Thyroid gland (tissue), 4 donors: ENCODE measurements around the gene GPSM3. TPM values are rescaled to one million over a fixed set of nuclear protein-coding genes. Genes with fewer than 3 reads are reported as not detected.
"Not testable (repeated sequence)": the region's sequence is repeated elsewhere in the genome, so short reads cannot be mapped to it uniquely, and the experiment has no call there.

ENCODE experiments used
- DNase-seq, 2 donors: peaks; one replicate each; pipeline ENCODE4 v3.0.0-alpha.2; 2019
- H3K27ac ChIP-seq, 3 donors: fragments of 200-600 bp; sonication (generic); 1 replicate in 2 of 3; 2 replicates in 1 of 3; pipeline ENCODE4 v1.5.1; 2016 to 2019; ENCODE audit warnings: mild to moderate bottlenecking in 1 of 3, moderate library complexity in 1 of 3
- H3K27me3 ChIP-seq: fragments of 200-600 bp; sonication (generic); one replicate; pipeline ENCODE4 v1.5.1; 2019
- H3K36me3 ChIP-seq, 2 donors: fragments of 200-600 bp; sonication (generic); one replicate each; pipeline ENCODE4 v1.5.1; 2016 to 2019
- H3K4me1 ChIP-seq, 2 donors: fragments of 200-600 bp; sonication (generic); one replicate each; pipeline ENCODE4 v1.5.1; 2017 to 2019
- H3K4me3 ChIP-seq, 3 donors: fragments of 200-600 bp; sonication (generic); replicated peaks in 1 of 3; 1 replicate in 2 of 3; 2 replicates in 1 of 3; pipeline ENCODE4 v1.5.1; 2016; ENCODE audit warnings: mild to moderate bottlenecking in 1 of 3
- H3K9me3 ChIP-seq: fragments of 200-600 bp; sonication (generic); one replicate; pipeline ENCODE4 v1.5.1; 2017
- CTCF ChIP-seq, 6 experiments: fragments of 200-600 bp in 3 of 6; fragments of 450-650 bp in 3 of 6; sonication (generic) in 3 of 6; IDR thresholded peaks; one replicate each; pipeline ENCODE4 v1.5.1; 2016 to 2019; ENCODE audit warnings: antibody characterized with exemption in 6 of 6, mild to moderate bottlenecking in 2 of 6, inconsistent platforms in 1 of 6, moderate library complexity in 1 of 6
- POLR2A ChIP-seq, 2 donors: fragments of 450-650 bp; IDR thresholded peaks; one replicate each; pipeline ENCODE4 v1.6.1; 2017; ENCODE audit warnings: antibody characterized with exemption in 2 of 2, mild to moderate bottlenecking in 2 of 2, moderate library complexity in 1 of 2
- WGBS, 2 donors: methylation state at CpG; one replicate each; pipeline ENCODE4 v1.1.5; 2017; 5-methylcytosine and 5-hydroxymethylcytosine counted together
- intact Hi-C: fragments of 100-400 bp; cut with DNase I; formaldehyde crosslinking; loops from one replicate; pipeline ENCODE4 v1.15.1; 2023
- total RNA-seq, 4 donors: library from RNA; depleted of rRNA; stranded (reverse); fragments of >200 nt; gene quantifications; one replicate each; pipeline ENCODE4 v1.2.3, GENCODE V29; 2016

The GPSM3 gene
- total RNA-seq, 4 donors from 2014 or later, result 4.2 to 6.5 (median 5.5) TPM

- peak within 1 kb of the TSS; percentile 97 to 99 (median 98) for H3K27ac ChIP-seq
- 2% methylated on average over 17 to 23 of the region's 23 CpGs for WGBS, 2 donors
- DNase-seq, result peak; percentile 96
- no peaks in the 10 kb centered on the region for H3K27me3 ChIP-seq
- TF ChIP-seq POLR2A (IDR thresholded peaks at IDR 0.05) (peak in 1 of 2 donors; percentile 86), CTCF (IDR thresholded peaks at IDR 0.05) (no peak)
- H3K4me1 ChIP-seq, result peaks cover 29 to 60% of the 10 kb centered on the region in 2 donors
- peak within 1 kb of the TSS; percentile 40 to 64 (median 40) for H3K4me3 ChIP-seq
- intact Hi-C loops, result no loop called here
- no peaks in the 10 kb centered on the region for H3K9me3 ChIP-seq
- H3K36me3 ChIP-seq, result peaks cover 6 to 13% of the 10 kb centered on the region in 2 donors
Observed at GRCh38 chr6:32190054-32190851, 2.2 kb downstream of the GPSM3 start, which contains the start of gene PBX2. TSS of gene PBX2 (minus strand) at chr6:32190202. CDS start at chr6:32189915, 287 bp downstream.

- Histone ChIP-seq H3K9me3 (no peaks in the 10 kb centered on the region), H3K27ac (peak overlapping the region; percentile 97 to 99 (median 98)), H3K36me3 (peaks cover 6 to 13% of the 10 kb centered on the region in 2 donors), H3K4me3 (peak overlapping the region; percentile 27 to 64 (median 40)), H3K27me3 (no peaks in the 10 kb centered on the region), H3K4me1 (peaks cover 24 to 60% of the 10 kb centered on the region in 2 donors)
- intact Hi-C loops, result no loop called here
- 20% methylated on average over 1 of the region's 23 CpGs; no CpG with 5 or more reads in 1 of the 2 donors for WGBS, 2 donors
- no peak for DNase-seq
- TF ChIP-seq CTCF (IDR thresholded peaks at IDR 0.05) (no peak), POLR2A (IDR thresholded peaks at IDR 0.05) (no peak)
Observed at GRCh38 chr6:32189742-32190053, 2.7 kb downstream of the GPSM3 start.

- Histone ChIP-seq H3K4me3 (peak overlapping the region; percentile 27 to 64 (median 40)), H3K36me3 (peaks cover 6 to 13% of the 10 kb centered on the region in 2 donors), H3K27me3 (no peaks in the 10 kb centered on the region), H3K9me3 (no peaks in the 10 kb centered on the region), H3K27ac (peak overlapping the region; percentile 97 to 99 (median 98)), H3K4me1 (peaks cover 27 to 62% of the 10 kb centered on the region in 2 donors)
- TF ChIP-seq POLR2A (IDR thresholded peaks at IDR 0.05) (no peak), CTCF (IDR thresholded peaks at IDR 0.05) (no peak)
- intact Hi-C loops, result no loop called here
- peak in 1 of 2 donors; percentile 20 for DNase-seq
- 1 to 2% methylated on average over 7 to 10 of the region's 10 CpGs for WGBS, 2 donors
Observed at GRCh38 chr6:32189069-32189741, 3.2 kb downstream of the GPSM3 start.

- intact Hi-C loops, result no loop called here
- WGBS, 2 donors, result 18 to 22% methylated on average over 8 to 13 of the region's 13 CpGs
- H3K27me3 ChIP-seq, result no peaks in the 10 kb centered on the region
- peaks cover 32 to 68% of the 10 kb centered on the region in 2 donors for H3K4me1 ChIP-seq
- H3K36me3 ChIP-seq, result peaks cover 6 to 13% of the 10 kb centered on the region in 2 donors
- H3K27ac ChIP-seq, result peak overlapping the region; percentile 97 to 99 (median 98)
- TF ChIP-seq CTCF (IDR thresholded peaks at IDR 0.05) (no peak), POLR2A (IDR thresholded peaks at IDR 0.05) (no peak)
- peak; percentile 22 to 27 for DNase-seq
- no peaks in the 10 kb centered on the region for H3K9me3 ChIP-seq
- H3K4me3 ChIP-seq, result peak overlapping the region; percentile 27 to 64 (median 40)
Observed at GRCh38 chr6:32188381-32189068, 3.9 kb downstream of the GPSM3 start.

- WGBS, 2 donors, result 62 to 76% methylated on average over 14 to 16 of the region's 18 CpGs
- H3K9me3 ChIP-seq, DNase-seq, H3K27me3 ChIP-seq, intact Hi-C loops: not testable (repeated sequence)
- Histone ChIP-seq H3K36me3 (peaks cover 6 to 15% of the 10 kb centered on the region in 2 donors), H3K4me3 (peak overlapping the region in 1 of 3 donors; percentile 64), H3K4me1 (peaks cover 32 to 65% of the 10 kb centered on the region in 2 donors), H3K27ac (peak overlapping the region; percentile 97 to 99 (median 98))
Observed at GRCh38 chr6:32187725-32188380, 4.6 kb downstream of the GPSM3 start.
